ENCODE data around the gene GPX3. TPM values are rescaled to one million over a fixed set of nuclear protein-coding genes. Genes with fewer than 3 reads are reported as not detected.

Gene GPX3
- total and polyA plus RNA-seq, 2 of the 8 experiments (the other 6 are each of a cell fraction or from before 2014, with no cell fraction given): 27.8 to 77.9 TPM

- Histone ChIP-seq H3K27me3 (replicated peaks in 1 of 4; ENCODE audit: control insufficient read depth in 3 of 4, extremely low read depth in 1 of 4, insufficient read depth in 3 of 4, low read length in 3 of 4) (no peaks in the 10 kb centered on the region), H2BK5ac (ENCODE audit: low read depth, low read length) (no peak overlapping the region), H3K4me2 (ENCODE audit: insufficient read depth in 1 of 2, low read depth in 2 of 2, low read length in 2 of 2) (no peak overlapping the region), H3K36me3 (ENCODE audit: control insufficient read depth in 2 of 4, insufficient read depth in 4 of 4, low read length in 3 of 4) (no peaks in the 10 kb centered on the region), H2BK12ac (ENCODE audit: low read depth, low read length) (no peak overlapping the region), H3K9ac (replicated peaks in 1 of 4; ENCODE audit: extremely low read depth in 1 of 4, low read depth in 3 of 4, low read length in 3 of 4) (no peak overlapping the region), H4K20me1 (replicated peaks in 1 of 2; ENCODE audit: control insufficient read depth in 1 of 2, insufficient read depth in 2 of 2, low read length in 2 of 2) (peaks cover 0 to 2% of the 10 kb centered on the region in 2 experiments), H3K23me2 (ENCODE audit: low read depth, low read length) (peaks cover 3% of the 10 kb centered on the region; the same call in 1 of the 2 replicates), H2AFZ (ENCODE audit: low read length) (no peak overlapping the region), H3K9me3 (ENCODE audit: insufficient read depth in 2 of 2, low read depth in 1 of 2, low read length in 1 of 2) (no peaks in the 10 kb centered on the region), H2BK15ac (ENCODE audit: low read length) (no peak overlapping the region), H3K79me2 (ENCODE audit: control insufficient read depth in 1 of 2, insufficient read depth in 2 of 2, low read length in 2 of 2) (peaks cover 3 to 37% of the 10 kb centered on the region in 2 experiments; a peak in 3 of 4 replicates), H4K5ac (ENCODE audit: insufficient read length, low read depth, low read length) (no peak overlapping the region), H4K91ac (replicated peaks; ENCODE audit: insufficient read length, low read length) (peak overlapping the region; percentile 42), H3K14ac (ENCODE audit: insufficient read length) (no peak overlapping the region), H2BK120ac (replicated peaks; ENCODE audit: low read depth, low read length) (no peak overlapping the region), H3K18ac (ENCODE audit: extremely low read depth, low read length) (no peak overlapping the region), H3K4me1 (replicated peaks in 1 of 4; ENCODE audit: control insufficient read depth in 3 of 4, insufficient read depth in 4 of 4, low read length in 3 of 4) (peaks cover 0 to 4% (median 2%) of the 10 kb centered on the region in 4 experiments; a peak in 4 of 7 replicates), H2AK5ac (ENCODE audit: low read depth, low read length) (no peak overlapping the region), H3K23ac (ENCODE audit: insufficient read length) (no peak overlapping the region), H3K79me1 (ENCODE audit: low read depth, low read length) (peaks cover 7% of the 10 kb centered on the region; the same call in 1 of the 2 replicates), H4K8ac (ENCODE audit: extremely low read depth, insufficient read depth, low read length) (peak overlapping the region; percentile 2; the same call in 1 of the 2 replicates), H3K56ac (replicated peaks; ENCODE audit: insufficient read length, low read depth, low read length) (no peak overlapping the region), H2BK20ac (ENCODE audit: low read length) (no peak overlapping the region), H3K4me3 (ENCODE audit: extremely low read depth in 1 of 4, insufficient read depth in 2 of 4, low read depth in 3 of 4, low read length in 4 of 4) (no peak overlapping the region), H3K4ac (replicated peaks; ENCODE audit: insufficient read length, low read depth, low read length) (no peak overlapping the region), H3K27ac (ENCODE audit: low read depth, low read length) (no peak overlapping the region)
- DNase-seq (ENCODE audit: low read depth in 1 of 2, low spot score in 2 of 2) (no peak), FAIRE-seq (no peak)
- WGBS, 2 experiments (ENCODE audit: extremely low coverage in 1 of 2, insufficient coverage in 1 of 2, insufficient read length in 1 of 2, insufficient replicate concordance in 2 of 2, low coverage in 1 of 2, low lambda C conversion rate in 2 of 2, missing lambda C conversion rate in 1 of 2): 86% methylated on average over 5 of the region's 5 CpGs; no CpG with 5 or more reads in 1 of the 2 experiments
- ChIA-PET CTCF (ENCODE audit: partially characterized antibody) (interaction anchor here (1.1 to 28.6 kb wide), 4 partner anchors 10 to 74 kb away, joined by 3 to 442 read pairs (median 88); no protein-coding TSS in a partner anchor), POLR2A (ENCODE audit: partially characterized antibody) (no interaction called here)
- TF ChIP-seq MAX (IDR thresholded peaks at IDR 0.05) (no peak), RBBP5 (IDR thresholded peaks at IDR 0.05; ENCODE audit: borderline replicate concordance, low read depth, low read length) (no peak)
Measured at GRCh38 chr5:151075698-151076331, 55.4 kb downstream of the GPX3 start.
